SH-SY5Y (cell line): Measurements from ENCODE around the gene ERVFRD-1.

Experiments
- GATA2 ChIP-seq: IDR thresholded peaks from 2 replicates; pipeline ENCODE4 v1.6.1; 2011; ENCODE audit warnings: mild to moderate bottlenecking, low read depth, low read length
- GATA3 ChIP-seq: IDR thresholded peaks from 2 replicates; pipeline ENCODE4 v1.6.1; 2011; ENCODE audit warnings: low read depth, mild to moderate bottlenecking, low read length, moderate library complexity

DNA sequence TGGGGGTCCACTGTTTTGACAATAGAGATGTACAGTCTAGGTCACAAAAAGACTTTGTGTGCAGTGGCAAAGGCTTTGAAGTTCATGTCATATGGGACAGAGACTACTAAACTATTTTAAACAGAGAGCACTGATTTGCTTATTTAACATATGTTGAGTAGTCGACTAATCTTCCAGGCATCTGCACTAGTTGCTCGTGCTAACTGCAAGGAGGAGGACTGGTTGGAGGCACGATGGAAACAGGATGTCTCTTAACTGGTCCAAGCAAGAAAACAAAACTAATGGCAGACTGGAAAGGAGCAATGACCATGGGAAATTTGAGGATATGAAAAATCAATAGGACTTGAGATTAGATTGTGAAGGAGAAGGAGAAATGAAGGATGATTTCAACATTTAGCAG, 28.5 kb upstream of the ERVFRD-1 start:
- TF ChIP-seq GATA2 (no peak), GATA3 (no peak)
